GM23248 (cell line): ENCODE data around the gene FDX2.

Experiments used
- EZH2 ChIP-seq: fragments of 200-600 bp; sonication (generic); IDR thresholded peaks from 2 replicates; pipeline ENCODE4 v1.6.1; 2018; ENCODE audit warnings: antibody characterized with exemption, mild to moderate bottlenecking; ENCODE audit not compliant: insufficient read depth, poor library complexity, severe bottlenecking
- EZH2phosphoT487 ChIP-seq: fragments of 200-600 bp; sonication (generic); IDR thresholded peaks from 2 replicates; pipeline ENCODE4 v1.6.1; 2018; ENCODE audit warnings: antibody characterized with exemption, moderate library complexity, mild to moderate bottlenecking, low read depth; ENCODE audit not compliant: insufficient read depth

GRCh38 chr19:10288662-10289166 is 27.1 kb downstream of the FDX2 start:
- TF ChIP-seq EZH2 (no peak), EZH2phosphoT487 (no peak)
